MM.1S (cell line): Measurements from ENCODE around the gene NOTUM.

ENCODE experiments used
- EZH2 ChIP-seq: fragments of 300-600 bp; sonication (generic); optimal IDR thresholded peaks from 2 replicates; pipeline ENCODE3; 2017; ENCODE audit warnings: low read depth, mild to moderate bottlenecking, antibody characterized with exemption, low read length, mixed read lengths
- EZH2phosphoT487 ChIP-seq: fragments of 300-600 bp; sonication (generic); IDR thresholded peaks from 2 replicates; pipeline ENCODE4 v1.6.1; 2018; ENCODE audit warnings: antibody characterized with exemption, low read length
- TF ChIP-seq, protein P1 (sequence below): fragments of 300-600 bp; sonication (generic); IDR thresholded peaks from 2 replicates; pipeline ENCODE4 v1.5.1; 2016; ENCODE audit warnings: antibody characterized with exemption, low read length, mixed read lengths

DNA sequence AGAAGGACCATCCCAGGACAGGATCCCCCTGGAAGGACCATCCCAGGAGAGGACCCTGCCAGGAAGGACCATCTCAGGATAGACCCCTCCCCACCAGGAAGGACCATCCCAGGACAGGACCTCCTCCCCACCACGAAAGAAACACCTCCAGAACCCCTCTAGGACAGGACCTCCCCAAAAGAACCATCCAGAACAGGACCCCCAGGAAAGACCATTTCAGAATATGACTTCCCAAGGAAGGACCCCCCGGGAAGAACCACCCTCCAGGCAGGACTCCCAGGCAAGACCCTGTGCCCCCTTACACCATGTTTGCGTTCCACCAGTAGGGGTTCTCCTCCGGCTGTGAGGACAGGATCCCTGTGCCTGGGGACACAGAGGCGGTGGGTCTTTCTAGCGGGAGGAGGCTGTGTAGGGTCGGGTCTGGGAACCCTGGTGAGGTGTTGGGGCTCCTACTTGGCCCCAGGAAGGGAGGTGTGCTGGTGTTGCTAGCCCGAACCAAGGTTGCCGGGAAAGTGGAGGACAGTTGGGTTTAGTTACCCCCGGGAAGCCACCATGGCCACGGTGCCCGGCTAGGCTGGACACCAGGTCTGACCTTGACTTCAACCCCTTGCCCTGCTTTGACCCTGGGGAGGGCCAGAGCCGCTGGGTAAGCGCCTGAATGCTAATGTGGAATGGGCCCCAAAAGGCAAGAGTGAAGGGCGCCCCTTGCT is 2.2 kb downstream of the NOTUM start:
- TF ChIP-seq EZH2phosphoT487 (no peak), EZH2 (no peak)
- TF ChIP-seq, protein P1, sequence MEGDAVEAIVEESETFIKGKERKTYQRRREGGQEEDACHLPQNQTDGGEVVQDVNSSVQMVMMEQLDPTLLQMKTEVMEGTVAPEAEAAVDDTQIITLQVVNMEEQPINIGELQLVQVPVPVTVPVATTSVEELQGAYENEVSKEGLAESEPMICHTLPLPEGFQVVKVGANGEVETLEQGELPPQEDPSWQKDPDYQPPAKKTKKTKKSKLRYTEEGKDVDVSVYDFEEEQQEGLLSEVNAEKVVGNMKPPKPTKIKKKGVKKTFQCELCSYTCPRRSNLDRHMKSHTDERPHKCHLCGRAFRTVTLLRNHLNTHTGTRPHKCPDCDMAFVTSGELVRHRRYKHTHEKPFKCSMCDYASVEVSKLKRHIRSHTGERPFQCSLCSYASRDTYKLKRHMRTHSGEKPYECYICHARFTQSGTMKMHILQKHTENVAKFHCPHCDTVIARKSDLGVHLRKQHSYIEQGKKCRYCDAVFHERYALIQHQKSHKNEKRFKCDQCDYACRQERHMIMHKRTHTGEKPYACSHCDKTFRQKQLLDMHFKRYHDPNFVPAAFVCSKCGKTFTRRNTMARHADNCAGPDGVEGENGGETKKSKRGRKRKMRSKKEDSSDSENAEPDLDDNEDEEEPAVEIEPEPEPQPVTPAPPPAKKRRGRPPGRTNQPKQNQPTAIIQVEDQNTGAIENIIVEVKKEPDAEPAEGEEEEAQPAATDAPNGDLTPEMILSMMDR = no peak
